SK-N-SH (cell line): ENCODE measurements around the gene NTRK2. TPM values are rescaled to one million over a fixed set of nuclear protein-coding genes. Genes with fewer than 3 reads are reported as not detected.

Experiments
- CTCF ChIA-PET: fragments of 300-600, 350-600 bp; formaldehyde crosslinking; extraction: SDS; loops from one replicate; lab custom pipeline; 2021; lab: Yijun Ruan, JAX
- POLR2A ChIA-PET: fragments of 350-600 bp; sonication (Branson Sonifier 250); formaldehyde crosslinking; extraction: SDS; loops from one replicate; lab custom pipeline; 2020; ENCODE audit warnings: antibody characterized with exemption, inconsistent platforms; lab: Yijun Ruan, JAX
- DNase-seq: peaks from one replicate; pipeline ENCODE4 v3.0.0; 2012
- H2AFZ ChIP-seq: fragments of 200-600 bp; sonication (generic); 2 replicates; pipeline ENCODE4 v1.8.1; 2016; ENCODE audit warnings: antibody characterized with exemption, mild to moderate bottlenecking, low read depth
- H3F3A ChIP-seq: fragments of 200-600 bp; sonication (generic); replicated peaks from 2 replicates; pipeline ENCODE3; 2016; ENCODE audit warnings: antibody characterized with exemption, mild to moderate bottlenecking; ENCODE audit not compliant: insufficient read depth
- H3K27ac ChIP-seq, 2 experiments: fragments of 200-500 bp in 1 of 2; fragments of 200-600 bp in 1 of 2; sonication (Bioruptor generic) in 1 of 2; sonication (generic), shearing (Covaris generic) in 1 of 2; 2 replicates each; pipeline versions ENCODE4 v1.5.1 to v1.6.1; 2014 to 2016; ENCODE audit warnings: low read depth in 2 of 2, inconsistent platforms in 1 of 2, low read length in 1 of 2, mild to moderate bottlenecking in 1 of 2, mixed read lengths in 1 of 2
- H3K27me3 ChIP-seq: fragments of 200-600 bp; sonication (generic), shearing (Covaris generic); 2 replicates; pipeline ENCODE4 v1.6.1; 2016; ENCODE audit warnings: mixed run types; ENCODE audit not compliant: insufficient read depth
- H3K36me3 ChIP-seq, 2 experiments: fragments of 200-500 bp in 1 of 2; fragments of 200-600 bp in 1 of 2; sonication (Bioruptor generic) in 1 of 2; sonication (generic) in 1 of 2; replicated peaks in 1 of 2; 2 replicates each; pipeline versions ENCODE3 to v1.5.1; 2014 to 2016; ENCODE audit warnings: low read length in 1 of 2, mild to moderate bottlenecking in 1 of 2; ENCODE audit not compliant: insufficient read depth in 2 of 2, control insufficient read depth in 1 of 2
- H3K4me1 ChIP-seq, 2 experiments: fragments of 200-500 bp in 1 of 2; fragments of 200-600 bp in 1 of 2; sonication (Bioruptor generic) in 1 of 2; sonication (generic), shearing (Covaris generic) in 1 of 2; 2 replicates each; pipeline versions ENCODE4 v1.5.1 to v1.6.1; 2014 to 2016; ENCODE audit warnings: low read depth in 1 of 2, low read length in 1 of 2, mixed run types in 1 of 2; ENCODE audit not compliant: insufficient read depth in 2 of 2, control insufficient read depth in 1 of 2
- H3K4me2 ChIP-seq: fragments of 200-600 bp; sonication (generic), shearing (Covaris generic); 2 replicates; pipeline ENCODE4 v1.6.1; 2017; ENCODE audit warnings: mixed run types
- H3K4me3 ChIP-seq, 2 experiments: fragments of 200-500 bp in 1 of 2; fragments of 200-600 bp in 1 of 2; sonication (Bioruptor generic) in 1 of 2; sonication (generic), shearing (Covaris generic) in 1 of 2; 2 replicates each; pipeline versions ENCODE4 v1.5.1 to v1.8.1; 2014 to 2016; ENCODE audit warnings: low read depth in 2 of 2, inconsistent platforms in 1 of 2, low read length in 1 of 2, mild to moderate bottlenecking in 1 of 2, mixed read lengths in 1 of 2, moderate library complexity in 1 of 2
- H3K79me2 ChIP-seq: fragments of 200-600 bp; sonication (generic); 2 replicates; pipeline ENCODE4 v1.8.1; 2017; ENCODE audit warnings: mild to moderate bottlenecking; ENCODE audit not compliant: insufficient read depth
- H3K9ac ChIP-seq: fragments of 200-600 bp; sonication (generic); 2 replicates; pipeline ENCODE4 v1.6.1; 2017; ENCODE audit warnings: mixed run types
- H3K9me2 ChIP-seq: fragments of 200-600 bp; sonication (generic); 2 replicates; pipeline ENCODE4 v1.6.1; 2017; ENCODE audit warnings: mixed run types
- H3K9me3 ChIP-seq: fragments of 200-600 bp; sonication (generic); 2 replicates; pipeline ENCODE4 v1.6.1; 2017; ENCODE audit warnings: mixed run types, mild to moderate bottlenecking, moderate library complexity
- H4K20me1 ChIP-seq: fragments of 200-600 bp; sonication (generic); 2 replicates; pipeline ENCODE4 v1.6.1; 2017; ENCODE audit warnings: mild to moderate bottlenecking, mixed run types; ENCODE audit not compliant: insufficient read depth
- CTCF ChIP-seq: fragments of 200-600 bp; sonication (generic); IDR thresholded peaks from 2 replicates; pipeline ENCODE4 v1.6.1; 2017; ENCODE audit warnings: antibody characterized with exemption, mild to moderate bottlenecking, moderate library complexity
- EP300 ChIP-seq, 2 experiments: IDR thresholded peaks; 2 replicates each; pipeline versions ENCODE4 v1.4.0 to v1.6.1; 2012; ENCODE audit warnings: borderline replicate concordance in 1 of 2, low read depth in 1 of 2, low read length in 1 of 2
- FOXM1 ChIP-seq: IDR thresholded peaks from 2 replicates; pipeline ENCODE4 v1.4.0; 2012; ENCODE audit warnings: low read depth, mild to moderate bottlenecking
- GABPA ChIP-seq: IDR thresholded peaks from 2 replicates; pipeline ENCODE4 v1.4.0; 2012; ENCODE audit warnings: low read depth, mild to moderate bottlenecking
- GATA2 ChIP-seq: sonication (generic); formaldehyde crosslinking; IDR thresholded peaks from 2 replicates; pipeline ENCODE4 v1.5.0; 2020; ENCODE audit warnings: mild to moderate bottlenecking, missing genetic modification reagents
- JUND ChIP-seq: IDR thresholded peaks from 2 replicates; pipeline ENCODE4 v1.4.0; 2012
- MAX ChIP-seq: IDR thresholded peaks from 2 replicates; pipeline ENCODE4 v1.4.0; 2012; ENCODE audit warnings: low read depth
- MEF2A ChIP-seq: IDR thresholded peaks from 2 replicates; pipeline ENCODE4 v1.4.0; 2012; ENCODE audit warnings: low read depth, borderline replicate concordance
- NRF1 ChIP-seq: IDR thresholded peaks from 2 replicates; pipeline ENCODE4 v1.6.1; 2012; ENCODE audit warnings: low read depth, mild to moderate bottlenecking, low read length
- RAD21 ChIP-seq: IDR thresholded peaks from 2 replicates; pipeline ENCODE4 v1.6.1; 2012; ENCODE audit warnings: mild to moderate bottlenecking, low read length
- RFX5 ChIP-seq: IDR thresholded peaks from 2 replicates; pipeline ENCODE4 v1.6.1; 2012; ENCODE audit warnings: mild to moderate bottlenecking, improper control_type of control experiment, low read length
- SIN3A ChIP-seq: IDR thresholded peaks from 2 replicates; pipeline ENCODE4 v1.6.1; 2012; ENCODE audit warnings: low read depth, mild to moderate bottlenecking, low read length, moderate library complexity, borderline replicate concordance
- SMC3 ChIP-seq: IDR thresholded peaks from 2 replicates; pipeline ENCODE4 v1.6.1; 2012; ENCODE audit warnings: low read depth, low read length, improper control_type of control experiment
- TCF12 ChIP-seq: IDR thresholded peaks from 2 replicates; pipeline ENCODE4 v1.4.0; 2012
- USF1 ChIP-seq: IDR thresholded peaks from 2 replicates; pipeline ENCODE4 v1.4.0; 2012; ENCODE audit warnings: low read depth, borderline replicate concordance
- USF2 ChIP-seq: fragments of 150-350 bp; IDR thresholded peaks from 2 replicates; pipeline ENCODE4 v1.6.1; 2017; ENCODE audit warnings: antibody characterized with exemption, low read length, low read depth, borderline replicate concordance
- YY1 ChIP-seq: IDR thresholded peaks from 2 replicates; pipeline ENCODE4 v1.4.0; 2012; ENCODE audit warnings: low read depth, mild to moderate bottlenecking
- ZBTB33 ChIP-seq: IDR thresholded peaks from 2 replicates; pipeline ENCODE4 v1.4.0; 2012; ENCODE audit warnings: low read depth, borderline replicate concordance
- WGBS: methylation state at CpG from one replicate; pipeline ENCODE4 v1.1.6; 2017; ENCODE audit warnings: low lambda C conversion rate; 5-methylcytosine and 5-hydroxymethylcytosine counted together
- polyA plus RNA-seq, 3 experiments: library from polyadenylated mRNA; depleted of rRNA; stranded (reverse); fragments of >200 nt; gene quantifications; 2 replicates each; pipeline ENCODE4 v1.2.3, GENCODE V29; 2012

NTRK2 gene
- polyA plus RNA-seq, 1 of the 3 experiments (the other 2 are of a cell fraction): 0.05 TPM

- DNase-seq: no peak
- H3F3A ChIP-seq: no peaks in the 10 kb centered on the region
- no peaks in the 10 kb centered on the region for H3K9me2 ChIP-seq
- TF ChIP-seq CTCF (no peak), MEF2A (no peak), FOXM1 (no peak), RFX5 (no peak), GATA2 (no peak), SIN3A (no peak), TCF12 (no peak), JUND (no peak), EP300 (IDR thresholded peaks at IDR 0.05; ENCODE audit: borderline replicate concordance in 1 of 2, low read depth in 1 of 2, low read length in 1 of 2) (no peak), USF2 (no peak), YY1 (no peak), MAX (no peak), RAD21 (no peak), ZBTB33 (no peak), NRF1 (no peak), USF1 (no peak), SMC3 (no peak), GABPA (no peak)
- TF ChIP-seq, all 33 proteins: peak for 0
- 76% methylated on average over 11 of the region's 11 CpGs for WGBS
- CTCF ChIA-PET: interaction anchor here (1.1 to 2.1 kb wide), 2 partner anchors 47 to 288 kb away, joined by 3 to 5 read pairs; no protein-coding TSS in a partner anchor
- Histone ChIP-seq H3K36me3 (no peaks in the 10 kb centered on the region), H3K27me3 (peaks cover 5% of the 10 kb centered on the region; the same call in 1 of the 2 replicates), H3K4me3 (no peak overlapping the region), H2AFZ (no peak overlapping the region), H4K20me1 (no peaks in the 10 kb centered on the region), H3K79me2 (no peaks in the 10 kb centered on the region), H3K27ac (no peak overlapping the region), H3K4me2 (no peak overlapping the region), H3K4me1 (no peaks in the 10 kb centered on the region), H3K9ac (no peak overlapping the region), H3K9me3 (no peaks in the 10 kb centered on the region)
- POLR2A ChIA-PET: no interaction called here
Observed at GRCh38 chr9:84744726-84745125, 75.2 kb downstream of the NTRK2 start.
